TTC549 (cell line): Measurements from ENCODE around the gene SLC25A43.
"Not testable (repeated sequence)": the region's sequence is repeated elsewhere in the genome, so short reads cannot be mapped to it uniquely, and the experiment has no call there.

Experiments used
- FAIRE-seq: peaks from 2 replicates; lab custom pipeline; 2012; peaks lifted over from hg19 to GRCh38; lab: Jason Lieb, UNC

The SLC25A43 gene

DNA sequence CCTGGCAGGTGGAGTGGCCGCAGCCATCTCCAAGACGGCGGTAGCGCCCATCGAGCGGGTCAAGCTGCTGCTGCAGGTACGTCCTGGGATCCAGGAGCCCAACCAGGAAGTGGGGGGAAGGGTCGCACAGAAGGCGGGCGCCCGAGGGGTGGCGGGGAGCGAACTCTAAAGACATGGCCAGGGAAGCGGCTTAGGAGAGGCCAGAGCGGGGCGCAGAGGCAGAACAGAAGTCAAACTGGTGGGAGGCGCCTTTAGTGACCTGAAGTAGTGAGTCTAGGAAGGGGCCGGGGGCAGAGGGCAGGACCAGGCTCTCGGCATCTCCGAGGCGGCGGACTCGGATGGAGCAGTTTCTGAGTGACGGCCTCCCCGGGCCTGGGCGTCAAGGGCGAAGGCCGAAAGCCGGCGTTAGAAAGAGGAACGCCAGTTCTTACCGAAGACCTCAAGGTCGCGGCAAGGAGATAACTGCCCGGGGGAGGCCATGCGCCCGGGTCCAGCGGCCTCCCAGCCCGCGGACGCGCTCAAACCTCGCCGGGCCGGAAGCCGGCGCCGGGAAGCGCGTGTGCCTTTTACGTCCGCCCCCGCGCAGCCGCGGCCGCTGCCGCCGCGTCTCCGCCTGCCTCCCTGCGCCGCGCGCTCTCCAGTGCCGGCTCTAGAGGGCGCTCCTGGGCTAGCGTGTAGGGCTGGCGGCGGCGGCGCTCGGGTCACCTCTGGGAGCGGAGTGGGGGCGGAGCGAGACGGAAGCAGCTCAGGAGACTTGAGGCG is 69.6 kb downstream of the SLC25A43 start:
- FAIRE-seq: no peak

GRCh38 chrX:119469313-119469635 is 70.1 kb downstream of the SLC25A43 start:
- no peak for FAIRE-seq

- FAIRE-seq: no peak
Observed at GRCh38 chrX:119474615-119475388, 75.7 kb downstream of the SLC25A43 start.

DNA sequence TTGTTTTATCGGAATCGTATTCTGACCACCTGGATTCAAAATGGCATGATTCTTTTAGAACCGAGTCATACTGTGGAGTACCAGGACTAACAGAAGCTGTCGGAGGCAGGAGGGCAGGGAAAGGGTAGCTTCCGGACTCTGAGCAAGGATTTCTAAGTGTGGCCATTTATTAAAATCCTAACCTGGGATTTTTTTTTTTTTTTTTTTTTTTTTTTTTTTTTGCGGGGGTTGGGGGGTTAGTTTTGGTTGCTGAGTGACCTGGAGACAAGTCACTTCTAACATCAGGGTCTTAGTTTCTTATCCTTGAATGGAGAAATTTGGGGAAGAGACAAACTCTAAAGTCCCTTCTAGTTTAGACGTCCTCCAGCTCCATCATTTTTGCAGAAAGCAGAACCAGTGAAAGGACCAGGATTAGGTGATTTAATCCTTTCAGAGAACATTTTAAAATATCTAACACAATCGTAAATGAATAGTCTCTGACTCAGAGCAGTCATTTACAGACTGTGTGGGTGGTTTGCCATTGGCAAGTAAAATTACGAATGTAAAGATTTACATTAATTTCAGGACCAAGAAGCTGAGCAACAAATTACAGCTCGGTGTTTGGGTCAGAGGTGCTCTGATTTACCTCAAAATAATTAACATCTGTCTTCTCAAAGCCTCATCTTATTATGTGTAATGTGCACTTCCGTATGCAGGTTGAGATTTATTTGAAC is 76.4 kb downstream of the SLC25A43 start:
- FAIRE-seq: no peak

GRCh38 chrX:119477812-119478232 is 78.7 kb downstream of the SLC25A43 start:
- no peak for FAIRE-seq

DNA sequence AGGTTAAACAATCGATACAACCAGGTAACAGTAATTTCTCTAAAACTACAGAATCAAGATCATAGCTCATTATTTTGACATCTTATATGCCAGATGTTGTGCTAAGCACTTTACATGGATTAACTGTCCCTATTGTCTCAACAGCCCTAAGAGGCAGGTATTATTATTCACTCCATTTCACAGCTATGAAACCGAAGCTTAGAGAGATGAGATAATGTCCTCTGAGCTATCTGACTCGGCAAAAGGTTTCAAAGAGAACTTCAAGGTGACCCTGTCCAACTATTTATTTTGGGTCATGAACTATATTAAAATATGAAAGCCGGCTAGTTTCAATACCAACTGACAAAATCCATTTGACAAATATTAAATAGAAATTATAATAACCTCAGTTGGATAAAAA is 79.4 kb downstream of the SLC25A43 start:
- no peak for FAIRE-seq

DNA sequence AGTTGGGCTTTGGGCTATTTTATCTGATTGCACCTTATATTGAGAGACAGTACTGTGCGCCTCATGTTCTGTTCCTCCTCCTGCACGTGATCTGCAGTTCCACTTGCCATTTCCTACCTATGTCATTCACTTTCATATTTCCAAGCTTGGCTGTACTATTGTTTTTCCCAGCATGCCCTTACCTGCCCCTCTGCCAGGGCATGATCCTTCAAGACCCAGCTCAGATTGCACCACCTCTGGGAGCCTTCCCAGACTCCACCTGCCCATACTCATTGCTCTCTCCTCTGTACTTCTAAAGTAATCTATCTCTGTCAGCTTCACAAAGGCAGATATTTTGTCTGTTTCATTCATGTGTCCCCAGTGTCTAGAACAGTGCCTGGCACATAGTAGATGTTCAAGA is 80.7 kb downstream of the SLC25A43 start:
- FAIRE-seq: no peak

DNA sequence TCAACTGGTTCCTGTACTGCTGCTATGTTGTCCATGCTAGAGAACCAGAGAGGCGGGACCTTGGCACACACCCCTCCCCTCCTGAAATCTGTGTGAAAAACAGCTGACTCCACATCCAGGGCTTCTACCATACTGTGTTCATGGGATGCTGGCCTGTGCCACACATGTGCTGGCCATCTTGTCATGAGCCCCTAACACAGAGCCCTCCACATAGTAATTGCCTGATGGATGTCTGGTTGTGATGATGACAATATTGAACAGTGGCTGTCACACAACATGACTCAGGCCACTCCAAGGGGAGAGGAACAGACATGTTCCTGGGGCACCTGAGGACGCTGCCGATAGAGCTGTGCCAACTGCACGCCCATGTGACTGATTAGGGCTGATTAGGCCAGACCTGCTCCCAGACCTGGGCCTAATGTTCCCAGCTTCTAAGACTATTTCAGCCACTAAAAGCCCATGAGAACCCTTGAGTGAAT is 82.2 kb downstream of the SLC25A43 start:
- no peak for FAIRE-seq

- no peak for FAIRE-seq
Observed at GRCh38 chrX:119482041-119482440, 82.9 kb downstream of the SLC25A43 start.

GRCh38 chrX:119482481-119483480 is 83.6 kb downstream of the SLC25A43 start:
- no peak for FAIRE-seq

GRCh38 chrX:119486745-119487144 is 87.6 kb downstream of the SLC25A43 start:
- no peak for FAIRE-seq

DNA sequence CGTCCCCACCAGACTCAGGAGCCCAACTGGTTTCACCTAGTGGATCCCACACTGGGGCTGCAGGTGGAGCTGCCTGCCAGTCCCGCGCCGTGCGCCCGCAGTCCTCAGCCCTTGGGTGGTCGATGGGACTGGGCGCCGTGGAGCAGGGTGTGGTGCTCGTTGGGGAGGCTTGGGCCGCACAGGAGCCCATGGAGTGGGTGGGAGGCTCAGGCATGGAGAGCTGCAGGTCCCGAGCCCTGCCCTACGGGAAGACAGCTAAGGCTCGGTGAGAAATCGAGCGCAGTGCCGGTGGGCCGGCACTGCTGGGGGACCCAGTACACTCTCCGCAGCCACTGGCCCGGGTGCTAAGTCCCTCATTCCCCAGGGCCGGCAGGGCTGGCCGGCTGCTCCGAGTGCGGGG is 88.6 kb downstream of the SLC25A43 start:
- not testable (repeated sequence) for FAIRE-seq

DNA sequence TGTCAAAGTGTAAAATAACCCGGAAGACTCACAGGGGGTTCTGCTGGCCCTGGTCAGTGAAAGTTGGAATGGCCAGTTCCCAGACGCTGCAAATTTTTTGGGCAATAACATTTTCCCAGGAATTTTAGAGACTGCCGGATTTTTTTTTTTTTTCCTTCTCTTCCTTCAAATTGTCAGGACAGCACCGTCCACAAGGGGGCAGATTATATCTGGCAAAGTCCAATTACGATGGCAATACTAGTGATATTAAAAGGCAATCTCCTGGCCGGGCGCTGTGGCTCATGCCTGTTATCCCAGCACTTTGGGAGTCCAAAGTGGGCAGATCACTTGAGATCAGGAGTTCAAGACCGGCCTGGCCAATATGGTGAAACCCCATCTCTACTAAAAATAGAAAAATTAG is 89.6 kb downstream of the SLC25A43 start:
- FAIRE-seq: no peak

- FAIRE-seq: no peak
Observed at GRCh38 chrX:119489212-119490074, 90.3 kb downstream of the SLC25A43 start.

GRCh38 chrX:119492463-119492862 is 93.3 kb downstream of the SLC25A43 start:
- FAIRE-seq: no peak

DNA sequence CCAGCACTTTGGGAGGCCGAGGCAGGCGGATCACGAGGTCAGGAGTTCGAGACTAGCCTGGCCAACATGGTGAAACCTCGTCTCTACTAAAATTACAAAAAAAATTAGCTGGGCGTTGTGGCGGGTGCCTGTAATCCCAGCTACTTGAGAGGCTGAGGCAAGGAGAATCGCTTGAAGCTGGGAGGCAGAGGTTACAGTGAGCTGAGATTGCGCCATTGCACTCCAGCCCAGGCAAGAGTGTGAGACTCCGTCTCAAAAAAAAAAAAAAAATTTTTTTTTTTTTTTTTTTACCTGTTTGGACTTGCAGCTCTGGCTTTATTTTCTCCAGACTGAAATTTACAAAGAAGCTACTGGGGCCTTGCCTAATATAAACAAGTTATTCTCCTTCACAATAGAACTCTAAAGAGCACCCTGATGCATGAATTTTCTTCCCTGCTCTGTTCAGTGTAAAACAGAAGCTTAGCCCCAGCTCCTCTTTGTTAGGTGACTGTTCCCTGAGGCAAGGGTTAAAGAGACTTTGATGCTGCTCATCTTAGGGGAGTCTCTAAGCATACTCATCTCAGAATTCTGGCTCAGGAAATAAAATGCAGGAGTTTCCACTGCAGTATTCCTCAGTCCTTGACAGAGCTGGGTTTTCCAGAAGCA is 94.8 kb downstream of the SLC25A43 start:
- not testable (repeated sequence) for FAIRE-seq

GRCh38 chrX:119495734-119496726 is 96.9 kb downstream of the SLC25A43 start:
- FAIRE-seq: no peak

DNA sequence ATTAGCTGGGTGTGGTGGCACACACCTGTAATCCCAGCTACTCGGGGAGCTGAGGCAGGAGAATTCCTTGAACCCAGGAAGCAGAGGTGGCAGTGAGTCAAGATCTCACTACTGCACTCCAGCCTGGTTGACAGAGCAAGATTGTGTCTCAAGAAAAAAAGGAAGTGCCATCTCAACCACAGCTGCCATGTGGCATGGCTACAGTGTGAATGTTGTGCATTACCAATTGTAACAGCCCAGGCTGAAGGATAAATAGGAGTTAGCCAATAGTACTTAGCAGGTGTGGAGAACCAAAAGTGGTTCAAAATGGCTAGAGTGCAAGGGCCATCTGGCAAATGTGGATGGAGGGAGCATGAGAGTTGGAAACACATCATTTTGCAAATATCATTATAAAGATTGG is 98.0 kb downstream of the SLC25A43 start:
- no peak for FAIRE-seq
